ENCODE data around the gene SVOP.

SVOP gene

GRCh38 chr12:108884116-108885012 lies 136.5 kb downstream of the SVOP start:
- DNase-seq (ENCODE audit: low spot score) = peak; percentile 76
- peak; percentile 70 for TF ChIP-seq CTCF (IDR thresholded peaks at IDR 0.05; ENCODE audit: borderline replicate concordance, control extremely low read depth, extremely low read depth, insufficient read depth, missing control alignments)
- in situ Hi-C loops (cut with MboI; ENCODE audit: low sequenced_read_pairs, unreplicated experiment) = loop anchor here (25.0 kb wide), 1 partner anchor 203 kb away; the partner anchor contains the start of genes ALKBH2 and UNG

GRCh38 chr12:108881953-108882352 lies 138.9 kb downstream of the SVOP start:
- DNase-seq (ENCODE audit: low spot score) = no peak
- TF ChIP-seq CTCF (IDR thresholded peaks at IDR 0.05; ENCODE audit: borderline replicate concordance, control extremely low read depth, extremely low read depth, insufficient read depth, missing control alignments) = no peak
- in situ Hi-C loops (cut with MboI; ENCODE audit: low sequenced_read_pairs, unreplicated experiment) = loop anchor here (25.0 kb wide), 1 partner anchor 205 kb away; the partner anchor contains the start of genes ALKBH2 and UNG

GRCh38 chr12:108879615-108880254 lies 141.1 kb downstream of the SVOP start, which contains the start of gene DAO:
TSS of gene DAO (plus strand) at chr12:108880092. CDS start at chr12:108885007, 4,915 bp downstream.
- TF ChIP-seq CTCF (IDR thresholded peaks at IDR 0.05; ENCODE audit: borderline replicate concordance, control extremely low read depth, extremely low read depth, insufficient read depth, missing control alignments) = no peak
- in situ Hi-C loops (cut with MboI; ENCODE audit: low sequenced_read_pairs, unreplicated experiment) = loop anchor here (25.0 kb wide), 1 partner anchor 208 kb away; the partner anchor contains the start of genes ALKBH2 and UNG
- no peak for DNase-seq (ENCODE audit: low spot score)

- DNase-seq (ENCODE audit: low spot score) = no peak
- no peak for TF ChIP-seq CTCF (IDR thresholded peaks at IDR 0.05; ENCODE audit: borderline replicate concordance, control extremely low read depth, extremely low read depth, insufficient read depth, missing control alignments)
- in situ Hi-C loops (cut with MboI; ENCODE audit: low sequenced_read_pairs, unreplicated experiment) = loop anchor here (25.0 kb wide), 1 partner anchor 211 kb away; the partner anchor contains the start of genes ALKBH2 and UNG
Observed at GRCh38 chr12:108876550-108876949, 144.3 kb downstream of the SVOP start.

- DNase-seq (ENCODE audit: low spot score) = no peak
- no peak for TF ChIP-seq CTCF (IDR thresholded peaks at IDR 0.05; ENCODE audit: borderline replicate concordance, control extremely low read depth, extremely low read depth, insufficient read depth, missing control alignments)
- in situ Hi-C loops (cut with MboI; ENCODE audit: low sequenced_read_pairs, unreplicated experiment) = loop anchor here (25.0 kb wide), 1 partner anchor 211 kb away; the partner anchor contains the start of genes ALKBH2 and UNG
Observed at GRCh38 chr12:108875682-108876361, 145.0 kb downstream of the SVOP start.

- no peak for DNase-seq (ENCODE audit: low spot score)
- no peak for TF ChIP-seq CTCF (IDR thresholded peaks at IDR 0.05; ENCODE audit: borderline replicate concordance, control extremely low read depth, extremely low read depth, insufficient read depth, missing control alignments)
- in situ Hi-C loops (cut with MboI; ENCODE audit: low sequenced_read_pairs, unreplicated experiment) = loop anchor here (25.0 kb wide), 1 partner anchor 212 kb away; the partner anchor contains the start of genes ALKBH2 and UNG
Observed at GRCh38 chr12:108875280-108875679, 145.6 kb downstream of the SVOP start.
